HUES6 (cell line): Measurements from ENCODE around the gene OR2G6.
"Not testable (repeated sequence)": the region's sequence is repeated elsewhere in the genome, so short reads cannot be mapped to it uniquely, and the experiment has no call there.

ENCODE experiments used
- H3K27ac ChIP-seq: 2 replicates; pipeline ENCODE4 v1.7.0; 2013; ENCODE audit warnings: low read depth, mild to moderate bottlenecking, low read length, inconsistent platforms
- H3K27me3 ChIP-seq: 2 replicates; pipeline ENCODE4 v1.6.1; 2013; ENCODE audit warnings: low read length; ENCODE audit not compliant: control insufficient read depth, insufficient read depth
- H3K36me3 ChIP-seq: 2 replicates; pipeline ENCODE4 v1.6.1; 2013; ENCODE audit warnings: low read length; ENCODE audit not compliant: control insufficient read depth, insufficient read depth
- H3K4me1 ChIP-seq: 2 replicates; pipeline ENCODE4 v1.6.1; 2013; ENCODE audit warnings: low read length; ENCODE audit not compliant: control insufficient read depth, insufficient read depth
- H3K4me3 ChIP-seq: 2 replicates; pipeline ENCODE4 v1.5.1; 2013; ENCODE audit warnings: low read depth, low read length
- H3K9ac ChIP-seq: one replicate; pipeline ENCODE4 v1.6.1; 2013; ENCODE audit warnings: mild to moderate bottlenecking, low read length
- H3K9me3 ChIP-seq: 2 replicates; pipeline ENCODE4 v1.6.1; 2013; ENCODE audit warnings: low read depth, low read length; ENCODE audit not compliant: control insufficient read depth, insufficient read depth

Gene OR2G6

GRCh38 chr1:248521856-248522255 is 14.0 kb downstream of the OR2G6 start:
- Histone ChIP-seq H3K27me3 (no peaks in the 10 kb centered on the region; the same call in 1 of the 2 replicates), H3K9ac (no peak overlapping the region), H3K9me3 (peaks cover 24% of the 10 kb centered on the region; the same call in 1 of the 2 replicates), H3K36me3 (no peaks in the 10 kb centered on the region), H3K27ac (no peak overlapping the region), H3K4me1 (no peaks in the 10 kb centered on the region), H3K4me3 (no peak overlapping the region)

GRCh38 chr1:248537449-248537848 is 29.6 kb downstream of the OR2G6 start:
- not testable (repeated sequence) for H3K4me3 ChIP-seq, H3K36me3 ChIP-seq, H3K9me3 ChIP-seq

DNA sequence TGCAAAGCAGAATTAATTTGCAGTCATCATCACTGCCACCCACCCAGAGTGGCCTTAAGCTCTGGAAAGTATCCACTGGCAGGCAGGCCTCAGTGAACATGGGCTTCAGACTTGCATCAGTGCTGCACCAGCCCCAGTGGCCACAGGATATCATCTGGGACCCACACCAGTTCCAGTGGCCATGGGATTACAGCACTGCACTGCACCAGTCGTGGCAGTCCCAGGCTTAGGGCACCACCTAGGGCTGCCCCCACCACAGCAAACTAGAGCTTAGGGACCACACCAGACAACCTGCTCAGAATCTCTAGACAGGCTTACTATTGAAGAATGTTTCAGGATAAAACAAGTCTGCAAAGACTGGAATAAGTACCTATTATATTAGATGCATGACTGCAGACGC is 39.5 kb downstream of the OR2G6 start:
- H3K27me3 ChIP-seq, H3K4me3 ChIP-seq, H3K9me3 ChIP-seq, H3K27ac ChIP-seq, H3K4me1 ChIP-seq, H3K36me3 ChIP-seq, H3K9ac ChIP-seq: not testable (repeated sequence)

More at GRCh38 chr1:248537449-248537848, 29.6 kb downstream of the OR2G6 start:
- not testable (repeated sequence) for H3K27me3 ChIP-seq, H3K4me1 ChIP-seq, H3K9ac ChIP-seq, H3K27ac ChIP-seq

DNA sequence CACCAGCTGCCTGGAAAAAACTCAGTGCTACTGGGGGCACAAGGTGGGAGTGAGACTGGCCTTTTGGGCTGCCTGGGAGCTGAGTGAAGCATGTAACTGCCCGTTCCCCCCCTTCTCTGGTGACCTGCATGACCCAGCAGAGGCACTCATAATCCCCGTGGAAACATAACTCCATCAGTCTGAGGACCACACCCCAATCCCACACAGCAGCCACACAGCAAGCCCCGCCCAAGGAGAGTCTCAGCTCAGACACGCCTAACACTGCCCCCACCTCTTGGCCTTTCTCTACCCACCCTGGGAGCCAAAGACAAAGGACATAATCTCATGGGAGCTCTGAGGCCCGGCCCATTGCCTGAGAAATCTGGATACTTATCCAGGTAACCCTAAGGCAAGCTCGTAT is 43.2 kb downstream of the OR2G6 start:
- not testable (repeated sequence) for H3K4me1 ChIP-seq, H3K9me3 ChIP-seq, H3K36me3 ChIP-seq, H3K27me3 ChIP-seq, H3K27ac ChIP-seq, H3K9ac ChIP-seq, H3K4me3 ChIP-seq

DNA sequence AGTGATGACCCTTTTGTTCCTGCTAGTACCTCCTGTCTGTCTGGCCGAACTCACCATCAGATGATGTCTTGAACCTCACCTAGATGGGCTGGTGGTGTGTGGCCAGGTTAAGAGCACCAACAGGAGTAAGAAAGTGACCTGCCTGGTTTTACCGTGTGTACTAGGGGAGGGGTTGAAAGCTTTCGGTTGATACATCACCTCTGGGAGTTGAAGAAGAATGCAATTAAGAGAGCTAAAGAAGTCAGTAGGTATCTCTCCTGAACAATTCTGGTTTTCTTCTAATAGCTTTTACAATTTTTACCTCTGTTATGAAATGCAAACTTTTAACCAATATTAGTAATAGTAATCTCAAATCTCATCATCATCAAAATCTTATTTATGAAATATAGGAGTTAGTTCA is 54.8 kb downstream of the OR2G6 start, which contains the start of gene OR2T29:
Gene OR2T29, minus strand, starts transcription at position 101 of the 400 bp plus-strand sequence. CDS start 3,281 bp downstream, outside the sequence.
- H3K9me3 ChIP-seq, H3K27ac ChIP-seq, H3K27me3 ChIP-seq, H3K4me3 ChIP-seq, H3K9ac ChIP-seq, H3K4me1 ChIP-seq, H3K36me3 ChIP-seq: not testable (repeated sequence)

DNA sequence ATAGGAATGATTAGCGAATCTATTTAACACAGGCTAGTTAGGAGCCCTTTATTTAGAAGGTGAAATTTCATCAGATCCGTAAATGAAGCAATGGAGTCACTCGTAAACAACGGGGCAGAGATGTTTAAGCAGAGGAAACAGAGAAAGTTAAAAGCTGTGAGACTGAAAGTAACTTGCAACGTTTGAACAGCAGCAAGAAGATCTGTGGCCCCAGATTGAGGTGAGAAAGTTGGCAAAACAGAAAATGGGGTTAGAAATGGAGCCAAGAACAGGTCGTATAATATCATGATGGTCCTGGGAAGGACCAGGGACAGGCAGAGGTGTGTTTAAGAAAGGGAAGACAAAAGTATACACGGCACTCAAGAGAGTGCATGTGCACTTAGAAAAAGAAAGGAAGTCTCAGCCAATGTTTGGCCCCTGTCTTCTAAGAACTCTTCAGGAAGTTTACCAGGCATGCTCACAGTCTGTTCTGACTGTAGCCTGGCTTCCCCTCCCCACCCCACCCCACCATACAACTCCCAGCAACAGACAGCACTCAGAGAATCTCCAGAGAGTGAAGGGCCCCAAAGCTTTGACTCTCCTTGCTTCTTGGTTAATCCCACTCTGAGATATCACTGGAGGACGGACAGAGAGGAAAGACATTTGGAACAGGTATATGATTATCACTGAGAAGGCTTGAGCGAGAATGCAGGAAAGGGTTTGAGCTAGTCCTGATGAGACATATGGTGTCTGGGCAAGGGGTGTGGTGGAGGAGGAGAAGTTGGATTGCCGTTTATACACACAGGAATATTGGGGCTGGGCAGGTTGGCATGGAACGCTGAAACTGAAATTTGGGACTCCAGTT is 57.9 kb downstream of the OR2G6 start:
- not testable (repeated sequence) for H3K27ac ChIP-seq, H3K27me3 ChIP-seq, H3K4me1 ChIP-seq, H3K9ac ChIP-seq, H3K4me3 ChIP-seq, H3K9me3 ChIP-seq, H3K36me3 ChIP-seq

DNA sequence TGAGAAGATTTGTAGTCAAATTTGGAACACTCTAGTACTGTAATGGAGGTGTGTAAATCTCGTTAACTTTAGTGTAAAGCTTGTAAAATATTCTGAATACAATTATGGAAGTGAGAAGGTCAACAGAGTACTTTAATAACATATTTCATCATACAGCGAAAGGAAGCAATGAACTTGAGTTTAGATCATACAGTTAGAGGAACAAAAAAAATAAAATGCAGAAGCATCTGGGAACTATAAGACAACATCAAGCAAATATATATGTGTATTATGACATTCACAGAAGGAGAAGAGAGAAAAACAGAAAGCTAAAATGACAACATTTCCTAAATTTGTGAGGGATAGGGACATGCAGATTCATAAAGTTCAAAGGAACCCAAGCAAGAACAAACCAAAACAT is 61.2 kb downstream of the OR2G6 start:
- H3K9ac ChIP-seq, H3K4me1 ChIP-seq, H3K27me3 ChIP-seq, H3K4me3 ChIP-seq, H3K36me3 ChIP-seq, H3K9me3 ChIP-seq, H3K27ac ChIP-seq: not testable (repeated sequence)

DNA sequence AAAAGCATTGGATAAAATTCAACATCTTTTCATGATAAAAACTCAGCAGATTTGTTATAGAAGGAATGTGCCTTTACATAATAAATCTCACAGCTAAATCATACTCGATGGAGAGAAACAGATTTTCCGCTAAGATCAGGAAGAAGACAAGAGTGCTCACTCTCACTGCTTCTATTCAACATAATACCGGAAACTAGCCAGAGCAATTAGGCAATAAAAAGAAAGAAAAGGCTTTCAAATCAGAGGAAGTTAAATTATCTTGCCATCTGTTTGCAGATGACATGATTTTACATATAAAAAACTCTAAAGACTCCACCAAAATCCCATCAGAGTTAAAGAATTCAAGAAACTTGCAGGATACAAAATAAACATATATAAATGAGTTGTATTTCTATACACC is 62.9 kb downstream of the OR2G6 start:
- H3K9me3 ChIP-seq, H3K27me3 ChIP-seq: not testable (repeated sequence)

DNA sequence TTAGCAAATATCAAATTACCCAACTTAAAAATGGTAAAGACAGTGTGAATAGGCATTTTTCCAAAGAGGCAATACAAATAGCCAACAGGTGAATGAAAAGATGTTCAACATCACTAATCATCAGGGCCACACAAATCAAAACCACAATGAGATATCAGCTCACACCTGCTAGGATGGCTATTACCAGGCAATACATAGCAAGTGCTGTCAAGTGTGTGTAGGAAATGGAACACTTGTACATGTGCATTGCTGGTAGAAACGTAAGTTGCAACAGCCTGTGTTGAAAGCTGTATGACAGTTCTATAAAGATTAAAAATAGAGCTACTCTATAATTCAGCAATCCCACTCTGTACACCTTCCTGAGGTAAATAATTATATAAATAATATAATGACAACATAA is 64.2 kb downstream of the OR2G6 start:
- not testable (repeated sequence) for H3K4me3 ChIP-seq, H3K27ac ChIP-seq, H3K4me1 ChIP-seq, H3K36me3 ChIP-seq, H3K9me3 ChIP-seq, H3K9ac ChIP-seq, H3K27me3 ChIP-seq

More for the DNA sequence above, 62.9 kb downstream of the OR2G6 start:
- not testable (repeated sequence) for H3K4me1 ChIP-seq, H3K9ac ChIP-seq, H3K4me3 ChIP-seq, H3K27ac ChIP-seq, H3K36me3 ChIP-seq

- not testable (repeated sequence) for H3K9me3 ChIP-seq, H3K27me3 ChIP-seq, H3K36me3 ChIP-seq, H3K27ac ChIP-seq, H3K4me3 ChIP-seq, H3K9ac ChIP-seq, H3K4me1 ChIP-seq
These were observed 66.0 kb downstream of the OR2G6 start for GRCh38 chr1:248573856-248574255.

DNA sequence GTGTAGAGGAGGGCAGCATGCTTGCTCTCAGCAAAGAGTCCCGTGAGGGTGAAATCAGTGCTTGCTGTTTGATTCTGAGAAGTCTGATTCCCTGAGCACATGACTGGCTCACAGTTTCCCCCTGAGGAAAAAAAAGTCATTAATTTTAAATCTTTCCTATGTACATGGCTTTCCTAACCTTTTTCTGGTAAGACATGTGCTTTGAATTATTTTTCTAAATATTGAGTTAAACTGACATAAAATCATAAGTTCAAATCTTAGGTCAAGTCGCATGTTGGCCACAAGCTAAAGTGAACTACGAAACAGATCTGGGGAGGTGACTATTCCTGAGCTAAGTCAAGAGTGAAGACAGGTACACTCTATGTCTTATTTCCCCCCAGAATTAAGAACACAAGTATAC is 66.8 kb downstream of the OR2G6 start, which contains the start of gene OR2T34:
Gene OR2T34, minus strand, starts transcription at position 101 of the 400 bp plus-strand sequence. Its CDS starts 0 bp downstream, at position 101.
- H3K27ac ChIP-seq, H3K27me3 ChIP-seq, H3K9ac ChIP-seq, H3K4me1 ChIP-seq, H3K9me3 ChIP-seq, H3K36me3 ChIP-seq, H3K4me3 ChIP-seq: not testable (repeated sequence)
